ENCODE results near the gene CCDC187.

The CCDC187 gene

GRCh38 chr9:136311051-136312008 lies 7.4 kb upstream of the CCDC187 start:
- DNase-seq (ENCODE audit: low spot score), result no peak

- no peak for DNase-seq (ENCODE audit: low spot score)
Observed at GRCh38 chr9:136310273-136311030, 6.6 kb upstream of the CCDC187 start.

DNA sequence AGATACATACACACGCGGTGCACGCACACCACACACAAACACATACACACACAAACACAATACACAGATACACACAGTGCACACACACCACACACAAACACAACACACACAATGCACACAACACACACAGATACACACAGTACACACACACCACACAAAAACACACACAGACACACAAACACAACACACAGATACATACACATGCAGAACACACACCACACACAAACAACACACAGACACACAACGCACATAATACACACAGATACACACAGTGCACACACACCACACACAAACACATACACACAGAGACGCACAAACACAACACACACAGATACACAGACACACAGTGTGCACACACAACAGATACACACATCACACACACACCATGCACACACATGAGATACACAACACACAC lies 5.9 kb upstream of the CCDC187 start:
- DNase-seq (ENCODE audit: low spot score), result no peak

- no peak for DNase-seq (ENCODE audit: low spot score)
Observed at GRCh38 chr9:136309101-136309801, 5.4 kb upstream of the CCDC187 start.

DNA sequence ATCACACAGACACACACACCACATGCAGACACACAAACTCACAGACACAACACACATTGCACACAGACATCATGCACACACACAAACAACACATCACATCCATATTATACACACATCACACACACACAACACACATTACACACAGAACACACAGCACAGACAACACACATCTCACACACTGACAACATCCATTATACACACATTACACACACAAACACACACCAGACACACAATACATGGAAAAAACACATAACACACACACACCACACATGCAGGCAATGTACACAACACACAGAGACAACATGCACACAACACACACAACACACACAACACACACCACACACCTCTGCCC lies 4.8 kb upstream of the CCDC187 start:
- no peak for DNase-seq (ENCODE audit: low spot score)

GRCh38 chr9:136308006-136308701 lies 4.3 kb upstream of the CCDC187 start:
- DNase-seq (ENCODE audit: low spot score), result no peak

- DNase-seq (ENCODE audit: low spot score), result no peak
Observed at GRCh38 chr9:136307215-136307750, 3.4 kb upstream of the CCDC187 start.

DNA sequence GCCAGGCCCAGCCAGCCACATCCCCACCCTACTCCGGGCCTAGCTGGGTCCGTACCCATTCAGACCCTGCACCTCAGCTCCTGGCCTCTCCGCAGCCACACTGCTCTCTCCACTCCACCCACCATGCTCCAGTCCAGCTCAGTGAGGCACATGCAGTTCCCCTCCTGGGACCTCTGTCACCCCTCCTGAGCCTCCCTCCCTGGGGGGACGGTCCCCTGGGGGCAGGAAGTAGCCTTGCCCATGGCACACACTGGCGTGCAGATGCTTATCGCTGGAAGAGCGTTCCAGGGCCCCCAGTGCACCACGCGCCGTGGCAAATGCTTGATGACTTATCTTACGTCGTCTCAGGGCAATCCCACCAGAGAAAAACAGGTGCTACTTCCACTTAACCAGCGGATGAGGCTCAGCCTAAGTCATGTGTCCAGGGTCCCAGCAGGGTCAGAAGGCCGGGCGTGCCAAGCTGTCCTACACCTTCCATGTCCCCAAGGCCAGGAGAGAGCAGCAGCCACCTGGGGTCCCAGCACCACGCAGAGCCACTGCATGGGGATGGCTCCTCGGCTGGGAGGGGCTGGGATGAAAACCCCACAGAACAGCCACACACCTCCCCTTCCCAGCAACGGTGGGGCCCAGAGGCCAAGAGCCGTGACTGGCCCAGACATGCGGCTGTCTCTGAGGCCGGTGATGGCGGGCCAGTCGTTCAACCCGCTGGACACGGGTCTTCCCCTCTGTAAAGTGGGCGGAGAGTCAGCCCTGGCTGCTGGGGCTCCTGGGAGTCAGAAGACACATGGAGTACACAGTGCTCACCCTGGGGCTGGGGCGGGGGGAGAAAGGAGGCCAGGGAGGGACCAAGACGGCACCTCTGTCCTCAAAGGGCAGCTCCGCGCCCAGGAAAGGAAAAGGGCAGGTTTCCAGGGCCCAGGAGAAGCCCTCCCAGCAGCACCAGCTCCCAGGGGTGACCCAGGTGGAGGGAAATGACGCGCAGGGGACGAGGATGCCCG lies 2.6 kb upstream of the CCDC187 start:
- DNase-seq (ENCODE audit: low spot score), result no peak

GRCh38 chr9:136305804-136306203 lies 1.9 kb upstream of the CCDC187 start:
- no peak for DNase-seq (ENCODE audit: low spot score)

GRCh38 chr9:136304981-136305380 lies 1.1 kb upstream of the CCDC187 start:
- no peak for DNase-seq (ENCODE audit: low spot score)

DNA sequence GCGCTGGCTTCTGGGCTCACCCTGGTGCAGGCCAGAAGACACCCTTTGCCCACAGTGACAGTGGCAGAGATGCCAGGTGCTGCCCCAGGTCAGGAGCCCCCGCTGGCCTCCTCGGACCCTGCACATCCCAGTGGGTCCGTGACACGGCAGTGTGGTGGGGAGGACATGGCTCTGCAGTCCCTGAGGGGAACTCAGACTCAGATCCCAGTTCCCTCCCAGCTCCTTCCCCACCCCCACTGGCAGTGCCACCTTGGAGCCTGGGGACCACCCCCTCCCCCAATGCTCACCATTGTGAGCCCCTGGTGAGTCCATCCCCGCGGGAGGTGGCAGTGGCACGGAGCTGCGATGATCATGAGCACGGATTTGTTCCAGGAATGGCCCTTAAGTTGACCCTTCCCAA lies 562 bp upstream of the CCDC187 start:
- no peak for DNase-seq (ENCODE audit: low spot score)

DNA sequence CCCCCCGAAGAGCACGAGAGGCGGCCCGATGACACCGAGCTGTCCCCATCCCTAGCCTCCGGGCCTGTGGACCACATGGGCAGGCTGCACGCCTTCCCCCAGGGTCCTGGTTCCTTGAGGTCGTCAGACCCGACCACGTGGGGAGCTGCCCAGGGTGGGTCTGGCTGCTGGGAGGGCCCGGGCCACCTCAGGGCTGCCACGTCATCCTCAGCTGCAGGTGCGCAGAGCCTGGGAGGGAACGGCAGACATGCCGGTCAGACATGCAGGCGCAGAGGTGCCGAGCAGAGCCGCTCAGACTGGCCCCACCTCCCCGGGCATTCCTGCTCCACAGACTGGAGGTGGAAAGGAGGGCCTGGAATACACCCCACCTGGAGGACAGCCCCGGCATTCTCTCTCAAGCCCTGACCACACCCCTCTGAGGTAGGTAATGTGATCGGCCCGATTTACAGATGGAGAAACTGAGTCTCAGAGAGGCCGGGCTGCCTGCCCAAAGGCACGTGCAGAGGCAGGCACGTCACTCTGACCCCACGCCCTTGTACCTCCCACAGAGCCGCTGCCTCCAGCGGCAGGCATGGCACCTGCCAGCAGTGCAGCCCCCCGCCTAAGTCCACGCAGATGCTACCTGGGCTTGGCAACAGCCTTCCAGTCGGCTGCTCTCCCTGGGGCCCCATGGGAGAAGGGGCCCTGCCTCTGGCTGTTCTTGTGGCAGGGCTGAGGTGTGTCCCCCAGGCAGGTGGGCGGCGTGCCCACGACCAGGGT lies 649 bp downstream of the CCDC187 start:
- no peak for DNase-seq (ENCODE audit: low spot score)

DNA sequence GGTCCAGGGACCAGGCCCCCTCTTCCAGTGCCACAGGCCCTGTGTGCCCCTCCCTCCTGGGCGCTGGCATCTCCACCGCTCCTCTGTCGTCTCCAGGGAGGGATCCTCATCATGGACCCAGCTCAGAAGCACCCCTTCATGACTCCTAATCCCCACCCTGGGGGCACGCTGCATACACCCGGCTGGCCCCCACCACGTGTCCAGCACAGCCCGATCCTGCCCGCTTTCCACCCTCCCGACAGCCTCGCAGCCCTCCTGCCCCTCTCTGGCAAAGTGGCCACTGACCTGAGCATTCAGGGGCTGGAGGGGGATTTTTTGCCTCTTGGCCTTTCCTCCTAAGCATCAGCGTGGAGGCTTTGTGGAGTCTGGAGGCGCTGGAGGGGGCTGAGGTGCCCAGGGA lies 1.4 kb downstream of the CCDC187 start:
- no peak for DNase-seq (ENCODE audit: low spot score)

DNA sequence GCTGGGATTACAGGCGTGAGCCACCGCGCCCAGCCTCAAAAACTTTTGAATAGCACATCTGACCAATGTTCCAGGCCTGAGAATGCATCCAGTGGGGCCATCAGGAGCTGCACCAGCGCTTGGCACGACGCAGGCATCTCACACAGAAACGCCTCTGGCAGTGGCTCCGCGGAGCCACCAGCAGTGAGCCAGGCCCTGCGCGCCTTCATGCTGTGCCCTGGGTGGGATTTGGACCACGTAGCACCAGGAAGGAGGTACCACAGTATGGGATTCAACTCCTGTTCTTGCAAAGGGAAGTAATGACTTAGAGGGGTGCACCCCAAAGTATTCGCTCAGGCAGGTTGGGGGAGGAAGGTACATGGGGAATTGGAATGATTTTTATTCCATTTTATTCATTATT lies 3.0 kb downstream of the CCDC187 start:
- no peak for DNase-seq (ENCODE audit: low spot score)

DNA sequence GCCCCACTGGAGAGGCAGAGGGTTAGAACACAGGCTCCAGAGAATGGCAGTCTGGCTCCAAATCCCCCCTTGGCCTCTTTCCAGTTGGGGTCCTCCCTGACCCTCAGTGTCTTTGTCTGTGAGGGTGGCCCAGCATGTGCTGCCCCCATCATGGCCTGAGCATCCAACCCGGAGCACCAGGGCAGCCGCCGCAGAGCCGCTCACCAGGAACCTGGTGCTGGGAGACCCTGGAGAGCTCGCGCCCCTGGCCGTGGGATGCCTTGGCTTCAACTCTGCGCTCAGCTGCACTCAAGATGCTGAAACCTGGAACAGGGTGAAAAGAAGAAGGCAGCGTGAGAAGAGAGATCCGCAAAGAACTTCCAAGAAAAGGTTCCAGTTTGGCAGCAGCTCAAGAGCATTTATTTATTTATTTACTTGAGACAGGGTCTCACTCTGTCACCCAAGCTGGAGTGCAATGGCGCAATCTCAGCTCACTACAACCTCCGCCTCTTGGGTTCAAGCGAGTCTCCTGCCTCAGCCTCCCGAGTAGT lies 3.8 kb downstream of the CCDC187 start:
- DNase-seq (ENCODE audit: low spot score), result no peak

DNA sequence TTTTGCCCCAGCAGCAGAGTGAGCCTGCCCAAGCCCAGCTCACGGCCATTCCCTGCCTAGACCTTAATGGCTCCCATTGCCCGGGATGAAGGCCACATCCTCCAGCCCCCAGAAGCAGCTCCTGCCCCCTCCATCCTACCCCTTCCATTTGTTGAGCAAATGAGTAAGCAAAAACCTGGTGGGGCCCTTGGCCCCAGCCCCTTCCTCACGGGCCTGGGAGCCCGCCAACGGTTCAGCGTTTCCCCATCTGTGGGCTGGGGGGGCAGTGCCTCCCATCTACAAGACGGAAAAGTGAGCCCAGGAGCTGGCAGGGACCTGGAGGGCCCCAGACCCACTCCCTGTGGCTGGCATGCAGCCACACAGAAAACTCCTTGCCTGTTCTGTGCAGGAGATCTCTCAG lies 4.4 kb downstream of the CCDC187 start:
- DNase-seq (ENCODE audit: low spot score), result no peak

- DNase-seq (ENCODE audit: low spot score), result no peak
Observed at GRCh38 chr9:136299116-136299515, 4.8 kb downstream of the CCDC187 start.

- DNase-seq (ENCODE audit: low spot score), result no peak
Observed at GRCh38 chr9:136297766-136298735, 5.8 kb downstream of the CCDC187 start.
